H1 (cell line): ENCODE results near the gene ZSCAN21. TPM values are rescaled to one million over a fixed set of nuclear protein-coding genes. Genes with fewer than 3 reads are reported as not detected.

Source experiments
- CBX8 ChIP-seq: fragments of 300-800, 300-1000 bp; sonication (generic); IDR thresholded peaks from 2 replicates; pipeline ENCODE4 v1.7.1; 2016; ENCODE audit warnings: low read depth, low read length, borderline replicate concordance
- HDAC2 ChIP-seq, 2 experiments: fragments of 300-600 bp in 1 of 2; sonication (generic) in 1 of 2; IDR thresholded peaks; 2 replicates each; pipeline ENCODE4 v1.6.1; 2011 to 2012; ENCODE audit warnings: low read depth in 2 of 2, low read length in 2 of 2, mild to moderate bottlenecking in 2 of 2, moderate library complexity in 2 of 2, borderline replicate concordance in 1 of 2, inconsistent platforms in 1 of 2
- SIRT6 ChIP-seq: IDR thresholded peaks from one replicate; pipeline ENCODE4 v1.7.1; 2012; ENCODE audit warnings: low read length, inconsistent platforms
- TBP ChIP-seq: IDR thresholded peaks from 2 replicates; pipeline ENCODE4 v1.6.1; 2011; ENCODE audit warnings: low read depth, low read length, improper control_type of control experiment
- TEAD4 ChIP-seq: IDR thresholded peaks from 2 replicates; pipeline ENCODE4 v1.6.1; 2012; ENCODE audit warnings: low read depth, low read length, inconsistent platforms, mixed read lengths
- polyA plus RNA-seq, 7 experiments: library from polyadenylated mRNA; depleted of rRNA in 3 of 7; stranded (reverse) in 5 of 7; unstranded in 2 of 7; fragments of >200 nt in 5 of 7; fragments of 200-250 nt in 2 of 7; gene quantifications; 1 replicate in 5 of 7; 2 replicates in 1 of 7; 4 replicates in 1 of 7; pipeline versions ENCODE4 v1.2.1 to v1.2.3, GENCODE V29; 2011 to 2013; ENCODE audit warnings: missing spikeins in 2 of 7, mixed read lengths in 2 of 7
- total RNA-seq: library from RNA; stranded (reverse); fragmentation: NEBNext Ultra II Directional; extraction: Animal tissue kit (Norgen Biotek cat#: 25700); gene quantifications from 2 replicates; pipeline ENCODE4 v1.2.1, GENCODE V29; 2021

Gene ZSCAN21
- total and polyA plus RNA-seq, 2 of the 8 experiments (the other 6 are each of a cell fraction or from before 2014, with no cell fraction given), result 15.4 to 26.1 TPM

DNA sequence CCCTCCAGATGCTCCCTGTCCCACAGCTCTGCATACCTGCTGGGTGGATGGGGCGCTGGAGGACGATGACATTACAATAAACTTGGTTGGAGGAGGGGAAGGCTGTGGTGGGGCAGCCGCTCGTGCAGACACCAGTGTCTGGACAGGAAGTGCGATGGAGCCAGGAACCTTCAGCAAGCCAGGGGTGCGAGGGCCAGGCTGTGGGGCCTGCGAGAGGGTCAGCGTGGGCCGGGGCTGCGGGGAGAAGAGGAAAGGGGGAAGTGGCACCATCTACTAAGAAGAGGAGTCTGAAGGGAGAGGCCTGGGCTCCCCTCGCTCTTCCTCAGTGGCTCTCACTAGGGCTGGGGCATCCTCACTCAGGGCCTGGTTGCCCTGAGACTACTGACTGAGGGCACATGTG lies 58.3 kb downstream of the ZSCAN21 start (continued):
- no peak for TF ChIP-seq HDAC2 (IDR thresholded peaks at IDR 0.05; ENCODE audit: borderline replicate concordance in 1 of 2, low read depth in 2 of 2, low read length in 2 of 2)
- TF ChIP-seq SIRT6, result no peak
- TF ChIP-seq CBX8, result no peak
- TF ChIP-seq TEAD4, result no peak
- no peak for TF ChIP-seq TBP
- TF ChIP-seq, all 59 proteins: peak for 0
